Sigmoid colon (tissue), 7 donors: Measurements from ENCODE around the gene MYLK. TPM values are rescaled to one million over a fixed set of nuclear protein-coding genes. Genes with fewer than 3 reads are reported as not detected.

ENCODE experiments used
- DNase-seq: peaks from one replicate; pipeline ENCODE4 v3.0.0-alpha.2; 2019
- H3K27ac ChIP-seq, 4 donors: fragments of 200-600 bp; sonication (generic); one replicate each; pipeline ENCODE4 v1.5.1; 2016 to 2019; ENCODE audit warnings: mild to moderate bottlenecking in 1 of 4
- H3K27me3 ChIP-seq, 3 donors: fragments of 200-600 bp; sonication (generic); one replicate each; pipeline ENCODE4 v1.5.1; 2019; ENCODE audit warnings: mild to moderate bottlenecking in 1 of 3
- H3K36me3 ChIP-seq, 4 donors: fragments of 200-600 bp; sonication (generic); one replicate each; pipeline ENCODE4 v1.5.1; 2016 to 2019
- H3K4me1 ChIP-seq, 4 donors: fragments of 200-600 bp; sonication (generic); one replicate each; pipeline ENCODE4 v1.5.1; 2017 to 2019
- H3K4me3 ChIP-seq, 4 donors: fragments of 200-600 bp; sonication (generic); one replicate each; pipeline ENCODE4 v1.5.1; 2017 to 2019; ENCODE audit warnings: mild to moderate bottlenecking in 2 of 4, moderate library complexity in 1 of 4
- H3K9me3 ChIP-seq, 4 donors: fragments of 200-600 bp in 3 of 4; sonication (generic) in 3 of 4; one replicate each; pipeline versions ENCODE4 v1.5.1 to v1.6.1; 2013 to 2019
- CTCF ChIP-seq, 4 experiments: fragments of 450-650 bp in 3 of 4; fragments of 200-600 bp in 1 of 4; IDR thresholded peaks; one replicate each; pipeline ENCODE4 v1.5.1; 2016 to 2019; ENCODE audit warnings: antibody characterized with exemption in 4 of 4, mild to moderate bottlenecking in 3 of 4, moderate library complexity in 2 of 4
- EP300 ChIP-seq, 4 donors: sonication (generic); formaldehyde crosslinking; IDR thresholded peaks; one replicate each; pipeline ENCODE4 v1.6.1; 2017; ENCODE audit warnings: antibody characterized with exemption in 4 of 4
- POLR2A ChIP-seq, 2 donors: fragments of 450-650 bp; IDR thresholded peaks; one replicate each; pipeline ENCODE4 v1.6.1; 2016; ENCODE audit warnings: antibody characterized with exemption in 2 of 2, mild to moderate bottlenecking in 2 of 2, moderate library complexity in 2 of 2
- POLR2AphosphoS5 ChIP-seq, 4 donors: sonication (generic); formaldehyde crosslinking; IDR thresholded peaks; one replicate each; pipeline ENCODE4 v1.6.1; 2017; ENCODE audit warnings: antibody characterized with exemption in 4 of 4
- WGBS, 2 donors: extraction: QIAGEN DNeasy Blood & Tissue Kit; methylation state at CpG; one replicate each; pipeline ENCODE4 v1.1.7; 2013; 5-methylcytosine and 5-hydroxymethylcytosine counted together
- intact Hi-C: fragments of 100-400 bp; cut with DNase I; formaldehyde crosslinking; loops from one replicate; pipeline ENCODE4 v1.15.1; 2023
- polyA plus RNA-seq, 3 donors: library from polyadenylated mRNA; stranded (reverse); fragments of 200-250 nt; gene quantifications; one replicate each; pipeline ENCODE4 v1.2.3, GENCODE V29; 2013
- total RNA-seq, 4 donors: library from RNA; depleted of rRNA; stranded (reverse); fragments of >200 nt; gene quantifications; one replicate each; pipeline ENCODE4 v1.1.0, GENCODE V29; 2016
- donor health status: healthy with polysubstance abuse.
- donor health status: Bipolar disorder and iron deficiency.
- donor health status: healthy.

MYLK gene
- total and polyA plus RNA-seq, 7 donors = 21.5 to 2,153 (median 1,169) TPM

GRCh38 chr3:123571264-123571972 lies 312.7 kb downstream of the MYLK start:
- intact Hi-C loops = no loop called here

GRCh38 chr3:123568875-123569274 lies 315.3 kb downstream of the MYLK start:
- Histone ChIP-seq H3K4me3 (no peak overlapping the region), H3K27me3 (no peaks in the 10 kb centered on the region), H3K36me3 (peaks cover 0 to 3% (median 0%) of the 10 kb centered on the region in 4 donors), H3K27ac (no peak overlapping the region), H3K4me1 (no peaks in the 10 kb centered on the region), H3K9me3 (no peaks in the 10 kb centered on the region)
- no peak for DNase-seq
- intact Hi-C loops = no loop called here
- no peak for TF ChIP-seq POLR2A (IDR thresholded peaks at IDR 0.05)
- no peak for TF ChIP-seq EP300 (IDR thresholded peaks at IDR 0.05)
- no peak for TF ChIP-seq CTCF (IDR thresholded peaks at IDR 0.05)
- no peak for TF ChIP-seq POLR2AphosphoS5 (IDR thresholded peaks at IDR 0.05)

More at GRCh38 chr3:123571264-123571972, 312.7 kb downstream of the MYLK start:
- Histone ChIP-seq H3K4me1 (no peaks in the 10 kb centered on the region), H3K36me3 (peaks cover 0 to 2% (median 0%) of the 10 kb centered on the region in 4 donors), H3K9me3 (no peaks in the 10 kb centered on the region), H3K27ac (no peak overlapping the region), H3K27me3 (no peaks in the 10 kb centered on the region), H3K4me3 (no peak overlapping the region)
- TF ChIP-seq EP300 (IDR thresholded peaks at IDR 0.05) (no peak), CTCF (IDR thresholded peaks at IDR 0.05) (no peak), POLR2AphosphoS5 (IDR thresholded peaks at IDR 0.05) (no peak), POLR2A (IDR thresholded peaks at IDR 0.05) (no peak)
- 68 to 86% methylated on average over 4 of the region's 4 CpGs for WGBS, 2 donors
- no peak for DNase-seq

- DNase-seq = no peak
- H3K27ac ChIP-seq = no peak overlapping the region
- H3K4me1 ChIP-seq = no peaks in the 10 kb centered on the region
- no peaks in the 10 kb centered on the region for H3K27me3 ChIP-seq
- H3K9me3 ChIP-seq = no peaks in the 10 kb centered on the region
- H3K4me3 ChIP-seq = no peak overlapping the region
- WGBS, 2 donors = 90 to 95% methylated on average over 7 of the region's 7 CpGs
- H3K36me3 ChIP-seq = peaks cover 0 to 3% (median 0%) of the 10 kb centered on the region in 4 donors
- TF ChIP-seq POLR2A (IDR thresholded peaks at IDR 0.05) (no peak), EP300 (IDR thresholded peaks at IDR 0.05) (no peak), CTCF (IDR thresholded peaks at IDR 0.05) (no peak)
- intact Hi-C loops = no loop called here
Measured at GRCh38 chr3:123568034-123568433, 316.1 kb downstream of the MYLK start.

- no peak for DNase-seq
- peaks cover 0 to 3% (median 0%) of the 10 kb centered on the region in 4 donors for H3K36me3 ChIP-seq
- no peaks in the 10 kb centered on the region for H3K27me3 ChIP-seq
- intact Hi-C loops = no loop called here
- 95% methylated on average over 6 of the region's 6 CpGs for WGBS, 2 donors
- H3K27ac ChIP-seq = no peak overlapping the region
- no peaks in the 10 kb centered on the region for H3K9me3 ChIP-seq
- H3K4me3 ChIP-seq = no peak overlapping the region
- TF ChIP-seq POLR2AphosphoS5 (IDR thresholded peaks at IDR 0.05) = no peak
- TF ChIP-seq CTCF (IDR thresholded peaks at IDR 0.05) = no peak
- no peak for TF ChIP-seq EP300 (IDR thresholded peaks at IDR 0.05)
- TF ChIP-seq POLR2A (IDR thresholded peaks at IDR 0.05) = no peak
- no peaks in the 10 kb centered on the region for H3K4me1 ChIP-seq
Measured at GRCh38 chr3:123564056-123564455, 320.1 kb downstream of the MYLK start.

DNA sequence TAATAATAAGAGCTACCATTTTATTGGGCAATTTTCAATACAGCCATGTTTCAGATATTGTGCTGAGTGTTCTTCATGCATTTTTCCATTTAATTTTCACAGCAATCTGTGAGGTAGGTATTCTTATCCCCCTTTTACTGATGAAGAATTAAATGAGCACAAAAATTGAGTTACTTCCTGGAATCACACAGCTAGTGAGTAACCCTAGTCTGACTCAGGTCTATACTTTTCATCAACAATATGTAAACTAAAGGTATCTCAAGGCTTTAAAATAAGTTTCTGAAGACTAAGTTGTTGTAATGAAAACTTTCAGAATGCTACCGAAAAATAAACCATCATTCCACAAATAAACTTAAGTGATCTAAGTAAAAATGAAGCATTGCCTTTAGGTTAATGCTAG lies 321.6 kb downstream of the MYLK start:
- H3K36me3 ChIP-seq = peaks cover 0 to 3% (median 0%) of the 10 kb centered on the region in 4 donors
- H3K9me3 ChIP-seq = no peaks in the 10 kb centered on the region
- no peak overlapping the region for H3K27ac ChIP-seq
- H3K4me1 ChIP-seq = peaks cover 0 to 4% (median 2%) of the 10 kb centered on the region in 4 donors
- TF ChIP-seq POLR2A (IDR thresholded peaks at IDR 0.05) (no peak), EP300 (IDR thresholded peaks at IDR 0.05) (no peak), CTCF (IDR thresholded peaks at IDR 0.05) (no peak), POLR2AphosphoS5 (IDR thresholded peaks at IDR 0.05) (no peak)
- H3K4me3 ChIP-seq = no peak overlapping the region
- intact Hi-C loops = no loop called here
- no peak for DNase-seq
- 88 to 92% methylated on average over 1 of the region's 1 CpG for WGBS, 2 donors
- H3K27me3 ChIP-seq = no peaks in the 10 kb centered on the region
